ENCODE results near the gene GHRL.

GRCh38 chr3:10299679-10300078 lies 6.9 kb upstream of the GHRL start:
- no peak for TF ChIP-seq POLR2A (IDR thresholded peaks at IDR 0.05)
- no peak for TF ChIP-seq CTCF (IDR thresholded peaks at IDR 0.05)

Measured in testis (tissue), 2 donors.